CD14-positive monocyte (primary cell): ENCODE results near the gene RAB28. TPM values are rescaled to one million over a fixed set of nuclear protein-coding genes. Genes with fewer than 3 reads are reported as not detected.

Experiments used
- DNase-seq, 3 donors: peaks; one replicate each; pipeline ENCODE4 v3.0.0-alpha.2; 2011 to 2022
- H2AFZ ChIP-seq: 2 replicates; pipeline ENCODE4 v1.6.0; 2012; ENCODE audit warnings: mild to moderate bottlenecking, low read depth, low read length, inconsistent platforms; ENCODE audit not compliant: insufficient read depth, poor library complexity, severe bottlenecking
- H3K27ac ChIP-seq, 2 donors: 1 replicate in 1 of 2; 2 replicates in 1 of 2; pipeline ENCODE4 v1.5.1; 2012 to 2013; ENCODE audit warnings: low read length in 2 of 2, control low read depth in 1 of 2, inconsistent platforms in 1 of 2, low read depth in 1 of 2, mild to moderate bottlenecking in 1 of 2
- H3K27me3 ChIP-seq, 2 donors: one replicate each; pipeline versions ENCODE4 v1.6.0 to v1.6.1; 2011 to 2013; ENCODE audit warnings: low read length in 2 of 2; ENCODE audit not compliant: control insufficient read depth in 2 of 2, insufficient read depth in 2 of 2
- H3K36me3 ChIP-seq, 2 donors: replicated peaks in 1 of 2; 1 replicate in 1 of 2; 2 replicates in 1 of 2; pipeline versions ENCODE4 v1.5.1 to v1.6.1; 2012 to 2013; ENCODE audit warnings: low read length in 2 of 2, control low read depth in 1 of 2, inconsistent platforms in 1 of 2, mild to moderate bottlenecking in 1 of 2; ENCODE audit not compliant: insufficient read depth in 2 of 2, control insufficient read depth in 1 of 2
- H3K4me1 ChIP-seq, 2 donors: 1 replicate in 1 of 2; 2 replicates in 1 of 2; pipeline versions ENCODE4 v1.5.1 to v1.6.1; 2012 to 2013; ENCODE audit warnings: low read length in 2 of 2, control low read depth in 1 of 2, inconsistent platforms in 1 of 2, mild to moderate bottlenecking in 1 of 2, moderate library complexity in 1 of 2; ENCODE audit not compliant: insufficient read depth in 2 of 2, control insufficient read depth in 1 of 2
- H3K4me2 ChIP-seq: replicated peaks from 2 replicates; pipeline ENCODE3; 2012; ENCODE audit warnings: low read length, moderate library complexity, mild to moderate bottlenecking; ENCODE audit not compliant: poor library complexity, severe bottlenecking; ENCODE audit errors: extremely low read depth
- H3K4me3 ChIP-seq, 3 experiments: fragments of 200-600 bp in 1 of 3; sonication (generic) in 1 of 3; replicated peaks in 1 of 3; 1 replicate in 2 of 3; 2 replicates in 1 of 3; pipeline ENCODE4 v1.5.1; 2011 to 2013; ENCODE audit warnings: low read length in 3 of 3, mild to moderate bottlenecking in 3 of 3, control low read depth in 2 of 3, low read depth in 2 of 3, inconsistent platforms in 1 of 3, moderate library complexity in 1 of 3
- H3K79me2 ChIP-seq: 2 replicates; pipeline ENCODE4 v1.6.0; 2012; ENCODE audit warnings: mild to moderate bottlenecking, control low read depth, inconsistent platforms, low read length, moderate library complexity; ENCODE audit not compliant: insufficient read depth
- H3K9ac ChIP-seq: 2 replicates; pipeline ENCODE4 v1.6.0; 2017; ENCODE audit warnings: low read length, mild to moderate bottlenecking; ENCODE audit not compliant: insufficient read depth, poor library complexity, severe bottlenecking
- H3K9me3 ChIP-seq, 2 donors: replicated peaks in 1 of 2; 1 replicate in 1 of 2; 2 replicates in 1 of 2; pipeline versions ENCODE4 v1.5.1 to v1.6.1; 2012 to 2013; ENCODE audit warnings: low read length in 2 of 2, control low read depth in 1 of 2; ENCODE audit not compliant: control insufficient read depth in 1 of 2, insufficient read depth in 1 of 2
- H4K20me1 ChIP-seq: 2 replicates; pipeline ENCODE4 v1.6.0; 2012; ENCODE audit warnings: mild to moderate bottlenecking, low read length, control low read depth, moderate library complexity; ENCODE audit not compliant: insufficient read depth
- H3K27ac Mint-ChIP-seq, 7 donors: one replicate each; pipeline ENCODE4 v1.8.0; 2020; ENCODE audit warnings: mild to moderate bottlenecking in 7 of 7, mixed read lengths in 7 of 7, moderate library complexity in 6 of 7, inconsistent platforms in 2 of 7
- H3K27me3 Mint-ChIP-seq, 3 donors: one replicate each; pipeline ENCODE4 v1.8.0; 2021 to 2022; ENCODE audit warnings: low read depth in 3 of 3, mild to moderate bottlenecking in 3 of 3, mixed read lengths in 3 of 3, moderate library complexity in 3 of 3, inconsistent platforms in 1 of 3
- H3K36me3 Mint-ChIP-seq, 2 donors: one replicate each; pipeline ENCODE4 v1.8.0; 2020; ENCODE audit warnings: mixed read lengths in 2 of 2, inconsistent platforms in 1 of 2, mild to moderate bottlenecking in 1 of 2
- H3K4me1 Mint-ChIP-seq: one replicate; pipeline ENCODE4 v1.8.0; 2020; ENCODE audit warnings: mild to moderate bottlenecking, mixed read lengths
- H3K4me3 Mint-ChIP-seq, 2 donors: one replicate each; pipeline ENCODE4 v1.8.0; 2020; ENCODE audit warnings: mild to moderate bottlenecking in 2 of 2, mixed read lengths in 2 of 2, moderate library complexity in 1 of 2
- H3K9me3 Mint-ChIP-seq, 7 donors: one replicate each; pipeline ENCODE4 v1.8.0; 2020 to 2022; ENCODE audit warnings: mixed read lengths in 7 of 7, mild to moderate bottlenecking in 6 of 7, moderate library complexity in 6 of 7, inconsistent platforms in 2 of 7
- CTCF ChIP-seq: fragments of 200-600 bp; IDR thresholded peaks from one replicate; pipeline ENCODE4 v1.8.0; 2022; ENCODE audit warnings: antibody characterized with exemption, mild to moderate bottlenecking
- WGBS: methylation state at CpG from one replicate; pipeline ENCODE4 v1.1.5; 2013; ENCODE audit warnings: missing lambda C conversion rate; ENCODE audit not compliant: insufficient coverage; 5-methylcytosine and 5-hydroxymethylcytosine counted together
- intact Hi-C, 2 donors: fragments of 100-400 bp; cut with micrococcal nuclease; formaldehyde crosslinking; loops; one replicate each; pipeline versions ENCODE4 v1.15.0 to v1.15.1; 2023
- polyA plus RNA-seq, 3 donors: library from polyadenylated mRNA; depleted of rRNA in 1 of 3; unstranded in 2 of 3; stranded (reverse) in 1 of 3; fragments of 300-500 nt in 2 of 3; fragments of >200 nt in 1 of 3; fragmentation: Illumina TruSeq in 2 of 3; gene quantifications; 1 replicate in 2 of 3; 2 replicates in 1 of 3; pipeline ENCODE4 v1.2.3, GENCODE V29; 2012 to 2021

The RAB28 gene
- polyA plus RNA-seq, 3 donors: 7.6 to 18.0 (median 17.8) TPM

GRCh38 chr4:13464973-13465372, 19.2 kb downstream of the RAB28 start:
- H3K27ac ChIP-seq: no peak overlapping the region
- no peak overlapping the region for H3K4me3 ChIP-seq
- Mint-ChIP-seq H3K36me3 (peaks cover 38 to 42% of the 10 kb centered on the region in 2 donors), H3K27ac (peak overlapping the region in 1 of 7 donors; percentile 33), H3K9me3 (peaks cover 0 to 10% (median 0%) of the 10 kb centered on the region in 7 donors), H3K4me1 (peaks cover 5% of the 10 kb centered on the region), H3K27me3 (no peaks in the 10 kb centered on the region), H3K4me3 (no peak overlapping the region)
- H3K79me2 ChIP-seq: no peaks in the 10 kb centered on the region
- intact Hi-C loops: no loop called here
- H3K36me3 ChIP-seq: peaks cover 5 to 17% of the 10 kb centered on the region in 2 donors
- H3K4me2 ChIP-seq: no peak overlapping the region
- H3K27me3 ChIP-seq: no peaks in the 10 kb centered on the region
- no peak for DNase-seq
- no peak for TF ChIP-seq CTCF
- no peaks in the 10 kb centered on the region for H3K9me3 ChIP-seq
- H2AFZ ChIP-seq: no peak overlapping the region
- no peak overlapping the region for H3K9ac ChIP-seq
- H3K4me1 ChIP-seq: no peaks in the 10 kb centered on the region
- no peaks in the 10 kb centered on the region for H4K20me1 ChIP-seq
- WGBS: no CpG with 5 or more reads among the region's 3 CpGs

- Histone ChIP-seq H3K4me3 (no peak overlapping the region), H3K4me1 (no peaks in the 10 kb centered on the region), H3K27ac (no peak overlapping the region), H3K27me3 (no peaks in the 10 kb centered on the region), H3K9me3 (no peaks in the 10 kb centered on the region), H3K9ac (no peak overlapping the region), H4K20me1 (no peaks in the 10 kb centered on the region), H3K4me2 (no peak overlapping the region), H3K79me2 (no peaks in the 10 kb centered on the region), H3K36me3 (peaks cover 7 to 21% of the 10 kb centered on the region in 2 donors), H2AFZ (no peak overlapping the region)
- Mint-ChIP-seq H3K36me3 (peaks cover 39 to 45% of the 10 kb centered on the region in 2 donors), H3K4me1 (peaks cover 5% of the 10 kb centered on the region), H3K4me3 (no peak overlapping the region), H3K27me3 (no peaks in the 10 kb centered on the region), H3K27ac (no peak overlapping the region), H3K9me3 (peaks cover 0 to 10% (median 0%) of the 10 kb centered on the region in 7 donors)
- TF ChIP-seq CTCF: no peak
- intact Hi-C loops: no loop called here
- no peak for DNase-seq
These were observed 19.6 kb downstream of the RAB28 start for GRCh38 chr4:13464543-13464942.
